ENCODE data around the gene MOXD1.
"Not testable (repeated sequence)": the region's sequence is repeated elsewhere in the genome, so short reads cannot be mapped to it uniquely, and the experiment has no call there.

Gene MOXD1

GRCh38 chr6:132289756-132290155 lies 111.5 kb downstream of the MOXD1 start:
- Mint-ChIP-seq H3K9me3 (no peaks in the 10 kb centered on the region), H3K27ac (no peak overlapping the region), H3K4me1 (peaks cover 2% of the 10 kb centered on the region), H3K27me3 (peaks cover 2% of the 10 kb centered on the region), H3K36me3 (ENCODE audit: low read depth) (no peaks in the 10 kb centered on the region), H3K4me3 (no peak overlapping the region)
- DNase-seq = no peak
- ATAC-seq = no peak

DNA sequence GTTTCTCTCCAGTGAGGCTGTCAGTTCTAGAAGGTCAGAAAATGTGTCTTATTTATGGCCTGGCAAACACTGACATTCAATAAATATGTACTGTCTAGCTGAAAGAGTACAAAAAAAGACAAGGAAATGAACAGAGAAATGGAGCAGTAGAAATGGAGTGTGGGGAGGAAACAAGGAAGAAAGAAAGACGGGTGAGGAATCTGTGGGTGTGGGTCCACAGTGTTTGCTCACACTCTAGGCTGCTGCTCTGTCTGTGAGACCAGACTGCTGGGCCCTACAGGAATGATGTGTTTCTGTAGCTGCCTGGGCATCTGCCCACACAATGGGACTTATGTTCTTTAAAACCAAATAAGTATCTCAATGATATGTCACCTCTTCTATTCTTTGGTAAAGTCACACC lies 114.2 kb downstream of the MOXD1 start:
- ATAC-seq (no peak), DNase-seq (no peak)
- no peak overlapping the region for H3K4me3 Mint-ChIP-seq
- H3K27ac Mint-ChIP-seq = no peak overlapping the region
- H3K4me1 Mint-ChIP-seq = peaks cover 2% of the 10 kb centered on the region
- H3K27me3 Mint-ChIP-seq = peaks cover 4% of the 10 kb centered on the region
- no peaks in the 10 kb centered on the region for H3K9me3 Mint-ChIP-seq
- no peaks in the 10 kb centered on the region for H3K36me3 Mint-ChIP-seq (ENCODE audit: low read depth)

GRCh38 chr6:132286298-132287019 lies 114.8 kb downstream of the MOXD1 start:
- Mint-ChIP-seq H3K36me3 (ENCODE audit: low read depth) (no peaks in the 10 kb centered on the region), H3K9me3 (no peaks in the 10 kb centered on the region), H3K4me3 (no peak overlapping the region), H3K27ac (no peak overlapping the region), H3K4me1 (peaks cover 2% of the 10 kb centered on the region), H3K27me3 (peaks cover 4% of the 10 kb centered on the region)
- ATAC-seq = no peak
- no peak for DNase-seq

GRCh38 chr6:132285004-132285780 lies 116.1 kb downstream of the MOXD1 start:
- DNase-seq (no peak), ATAC-seq (no peak)
- H3K4me1 Mint-ChIP-seq = peaks cover 2% of the 10 kb centered on the region
- H3K36me3 Mint-ChIP-seq (ENCODE audit: low read depth) = no peaks in the 10 kb centered on the region
- no peak overlapping the region for H3K27ac Mint-ChIP-seq
- H3K4me3 Mint-ChIP-seq = no peak overlapping the region
- no peaks in the 10 kb centered on the region for H3K9me3 Mint-ChIP-seq
- H3K27me3 Mint-ChIP-seq = peaks cover 5% of the 10 kb centered on the region

DNA sequence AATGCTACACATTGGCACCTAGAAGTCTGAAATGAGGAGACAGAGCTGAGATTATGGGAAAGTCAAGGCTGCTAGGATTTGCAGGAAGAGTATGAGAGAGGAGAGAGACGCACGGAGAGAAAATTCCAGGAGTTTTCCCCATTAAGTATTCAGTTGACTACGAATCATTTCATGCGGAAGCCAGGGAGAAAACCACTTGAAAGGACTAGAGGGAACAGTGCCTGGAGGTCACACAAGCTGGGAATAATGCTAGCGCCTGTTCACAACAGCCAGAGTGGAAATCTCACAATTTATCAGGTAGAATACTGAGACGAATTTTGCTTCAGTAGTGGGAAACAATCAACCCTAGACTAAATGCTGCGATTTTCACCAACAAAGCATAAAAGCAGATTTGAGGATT lies 118.6 kb downstream of the MOXD1 start:
- DNase-seq (no peak), ATAC-seq (no peak)
- no peak overlapping the region for H3K27ac Mint-ChIP-seq
- no peak overlapping the region for H3K4me3 Mint-ChIP-seq
- H3K4me1 Mint-ChIP-seq = peaks cover 2% of the 10 kb centered on the region
- H3K27me3 Mint-ChIP-seq = peaks cover 5% of the 10 kb centered on the region
- no peaks in the 10 kb centered on the region for H3K36me3 Mint-ChIP-seq (ENCODE audit: low read depth)
- H3K9me3 Mint-ChIP-seq = no peaks in the 10 kb centered on the region

DNA sequence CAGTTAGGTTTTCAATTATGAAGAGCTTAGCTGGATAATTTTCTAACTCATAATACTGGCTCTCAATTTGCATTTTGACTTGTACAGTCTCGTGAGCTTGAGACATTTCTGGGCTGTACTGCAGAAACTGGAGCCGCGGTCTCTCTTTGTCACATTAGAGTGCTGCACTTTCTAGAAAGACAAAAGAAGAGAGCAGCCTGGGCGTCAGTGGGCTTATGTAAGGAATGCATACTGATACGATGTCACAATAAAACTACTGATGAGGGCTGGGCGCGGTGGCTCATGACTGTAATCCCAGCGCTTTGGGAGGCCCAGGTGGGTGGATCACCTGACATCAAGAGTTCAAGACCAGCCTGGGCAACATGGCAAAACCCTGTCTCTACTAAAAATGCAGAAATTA lies 120.8 kb downstream of the MOXD1 start:
- Mint-ChIP-seq H3K27me3 (peaks cover 8% of the 10 kb centered on the region), H3K4me3 (no peak overlapping the region), H3K36me3 (ENCODE audit: low read depth) (no peaks in the 10 kb centered on the region), H3K9me3 (no peaks in the 10 kb centered on the region), H3K4me1 (no peaks in the 10 kb centered on the region), H3K27ac (no peak overlapping the region)
- ATAC-seq (no peak), DNase-seq (no peak)

- no peaks in the 10 kb centered on the region for H3K9me3 Mint-ChIP-seq
- ATAC-seq (peak; percentile 75), DNase-seq (peak; percentile 76)
- H3K4me3 Mint-ChIP-seq = peak overlapping the region; percentile 71
- no peaks in the 10 kb centered on the region for H3K4me1 Mint-ChIP-seq
- H3K27ac Mint-ChIP-seq = no peak overlapping the region
- H3K36me3 Mint-ChIP-seq (ENCODE audit: low read depth) = no peaks in the 10 kb centered on the region
- peaks cover 9% of the 10 kb centered on the region for H3K27me3 Mint-ChIP-seq
Measured at GRCh38 chr6:132279592-132280139, 121.6 kb downstream of the MOXD1 start.

DNA sequence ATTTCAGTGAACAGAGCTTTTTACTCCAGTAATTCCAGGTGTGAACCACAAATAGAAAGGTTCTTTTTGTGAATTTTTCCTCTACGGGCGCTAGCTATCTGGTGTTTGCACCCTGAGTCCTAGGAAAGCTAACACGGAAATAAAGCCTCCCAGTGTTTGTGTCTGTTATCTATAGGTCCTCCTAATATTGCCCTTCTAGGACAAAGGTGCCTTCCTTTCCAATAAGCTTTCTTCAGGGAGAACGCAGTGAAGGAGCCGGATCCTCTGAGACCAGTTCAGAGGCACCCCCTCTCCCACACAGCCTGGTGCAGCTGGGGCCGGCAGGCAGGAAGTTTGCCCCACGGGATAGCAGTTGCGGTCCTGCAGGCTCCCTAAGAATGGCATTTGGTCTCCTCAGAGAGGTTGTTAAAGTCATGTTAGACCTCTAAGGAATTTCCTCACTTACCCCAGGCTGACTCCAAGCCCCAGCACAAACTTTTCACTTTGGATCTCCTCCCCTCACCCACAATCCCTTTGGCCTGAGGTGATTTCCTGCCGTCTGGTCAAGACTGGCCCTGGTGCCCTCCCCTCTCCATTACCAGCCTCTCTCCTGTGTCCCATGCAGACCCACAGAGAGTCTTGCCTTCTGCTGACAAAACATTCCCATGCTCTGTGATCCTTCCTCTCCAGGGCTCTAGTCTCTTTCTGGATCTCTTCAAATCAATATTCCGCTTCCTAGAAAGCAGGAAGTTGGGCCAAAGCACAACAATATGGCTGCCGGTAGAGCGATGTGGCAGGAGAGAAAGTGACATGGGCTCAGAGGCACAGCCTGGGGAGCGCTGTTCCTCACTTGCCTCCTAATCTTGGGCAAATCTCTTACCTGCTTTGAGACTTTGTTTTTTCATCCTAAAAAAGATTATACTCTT lies 126.0 kb downstream of the MOXD1 start:
- Mint-ChIP-seq H3K27ac (no peak overlapping the region), H3K27me3 (peaks cover 9% of the 10 kb centered on the region)

GRCh38 chr6:132272776-132273175 lies 128.5 kb downstream of the MOXD1 start:
- Mint-ChIP-seq H3K9me3 (no peaks in the 10 kb centered on the region), H3K4me1 (no peaks in the 10 kb centered on the region), H3K27me3 (peaks cover 9% of the 10 kb centered on the region), H3K27ac (no peak overlapping the region), H3K4me3 (no peak overlapping the region), H3K36me3 (ENCODE audit: low read depth) (no peaks in the 10 kb centered on the region)
- ATAC-seq (no peak), DNase-seq (no peak)

More for the DNA sequence above, 126.0 kb downstream of the MOXD1 start:
- ATAC-seq (no peak), DNase-seq (no peak)
- no peak overlapping the region for H3K4me3 Mint-ChIP-seq
- H3K4me1 Mint-ChIP-seq = no peaks in the 10 kb centered on the region
- no peaks in the 10 kb centered on the region for H3K9me3 Mint-ChIP-seq
- H3K36me3 Mint-ChIP-seq (ENCODE audit: low read depth) = no peaks in the 10 kb centered on the region

DNA sequence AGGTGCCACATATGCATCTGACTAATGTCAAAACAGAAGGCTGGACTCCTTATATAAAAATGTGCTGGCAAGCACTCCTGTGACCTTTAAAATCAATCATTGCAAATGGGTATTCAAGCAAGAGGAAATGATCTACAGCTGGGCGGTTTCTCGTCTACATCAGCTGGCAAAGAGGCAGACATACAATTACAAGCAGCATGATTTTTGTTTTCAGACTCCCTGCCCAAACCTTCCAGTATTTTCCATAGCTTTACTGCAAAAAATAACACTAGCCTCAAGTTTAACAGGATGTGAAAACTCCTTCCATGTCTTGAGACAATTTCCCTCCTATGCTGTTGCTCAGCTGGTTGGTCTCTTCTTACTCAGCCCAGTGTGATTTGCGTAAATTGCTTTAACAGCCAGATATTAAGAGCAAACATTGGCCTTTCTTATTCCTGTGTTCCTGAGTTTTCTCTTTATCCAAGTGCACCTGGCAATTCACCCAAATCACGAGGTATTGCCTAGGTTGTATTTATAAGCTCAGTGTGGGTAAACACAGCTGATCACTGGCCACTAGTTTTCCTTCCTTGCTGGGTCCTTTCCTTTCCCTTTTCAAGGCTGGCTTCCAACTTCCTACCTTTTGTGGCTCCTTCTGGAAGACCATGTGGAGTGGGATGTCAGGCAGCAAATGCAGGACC lies 130.4 kb downstream of the MOXD1 start:
- ATAC-seq = no peak
- Mint-ChIP-seq H3K27ac (no peak overlapping the region), H3K9me3 (no peaks in the 10 kb centered on the region), H3K36me3 (ENCODE audit: low read depth) (no peaks in the 10 kb centered on the region), H3K4me3 (no peak overlapping the region), H3K27me3 (peaks cover 11% of the 10 kb centered on the region), H3K4me1 (no peaks in the 10 kb centered on the region)
- DNase-seq = no peak

- H3K36me3 Mint-ChIP-seq (ENCODE audit: low read depth); ATAC-seq; H3K9me3 Mint-ChIP-seq; H3K4me1 Mint-ChIP-seq; H3K4me3 Mint-ChIP-seq; H3K27ac Mint-ChIP-seq; DNase-seq; H3K27me3 Mint-ChIP-seq: not testable (repeated sequence)
Measured at GRCh38 chr6:132268666-132269065, 132.6 kb downstream of the MOXD1 start.

GRCh38 chr6:132268209-132268608 lies 133.1 kb downstream of the MOXD1 start:
- Mint-ChIP-seq H3K27ac (no peak overlapping the region), H3K4me3 (no peak overlapping the region), H3K9me3 (no peaks in the 10 kb centered on the region), H3K27me3 (peaks cover 6% of the 10 kb centered on the region), H3K4me1 (no peaks in the 10 kb centered on the region), H3K36me3 (ENCODE audit: low read depth) (no peaks in the 10 kb centered on the region)
- DNase-seq (no peak), ATAC-seq (no peak)

DNA sequence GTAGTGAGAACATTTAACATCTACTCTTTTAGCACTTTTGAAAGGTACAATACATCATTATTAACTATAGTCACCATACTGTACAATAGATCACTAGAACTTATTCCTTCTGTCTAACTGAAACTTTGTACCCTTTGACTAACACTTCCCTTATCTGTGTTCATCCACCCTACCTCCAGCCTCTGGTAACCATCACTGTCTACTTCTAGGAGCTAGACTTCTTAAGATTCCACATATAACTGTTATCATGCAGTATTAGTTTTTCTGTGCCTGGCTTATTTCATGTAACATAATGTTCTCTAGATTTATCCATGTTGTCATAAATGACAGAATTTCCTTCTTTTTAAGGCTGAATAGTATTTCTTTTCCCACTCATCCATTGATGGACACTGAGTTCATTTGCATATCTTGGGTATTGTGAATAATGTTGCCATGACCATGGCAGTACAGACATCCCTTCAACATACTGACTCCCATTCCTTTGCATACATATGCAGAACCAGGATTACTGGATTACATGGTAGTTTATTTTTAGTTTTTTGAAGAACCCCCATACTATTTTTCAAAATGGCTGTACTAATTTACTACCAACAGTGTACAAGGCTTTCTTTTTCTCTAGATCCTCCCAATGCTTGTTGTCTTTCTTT lies 135.7 kb downstream of the MOXD1 start:
- Mint-ChIP-seq H3K27ac (no peak overlapping the region), H3K9me3 (no peaks in the 10 kb centered on the region), H3K36me3 (ENCODE audit: low read depth) (no peaks in the 10 kb centered on the region), H3K27me3 (peaks cover 6% of the 10 kb centered on the region), H3K4me3 (no peak overlapping the region), H3K4me1 (no peaks in the 10 kb centered on the region)
- ATAC-seq = no peak
- no peak for DNase-seq

Data from activated naive CD8-positive, alpha-beta T cell treated with anti-CD3 and anti-CD28 coated beads, Interleukin-2, amount 50 U/mL, for 24 hours (primary cell).